Skin of body (tissue), 2 donors: ENCODE results near the gene FOXP1. TPM values are rescaled to one million over a fixed set of nuclear protein-coding genes. Genes with fewer than 3 reads are reported as not detected.
A peak's percentile ranks its signal among the peaks of the same experiment; 100 is the strongest.
"Not testable (repeated sequence)": the region's sequence is repeated elsewhere in the genome, so short reads cannot be mapped to it uniquely, and the experiment has no call there.

Source experiments
- DNase-seq: peaks from one replicate; lab custom pipeline; 2025; lab: John Stamatoyannopoulos, UW
- total RNA-seq: library from RNA; depleted of rRNA; stranded (reverse); fragments of >200 nt; gene quantifications from one replicate; pipeline ENCODE4 v1.2.3, GENCODE V29; 2014

The FOXP1 gene
- total RNA-seq, 1 donor from 2014 or later, result 56.7 TPM

- no peak for DNase-seq
These were observed 50.7 kb downstream of the FOXP1 start for GRCh38 chr3:71532639-71533395.

GRCh38 chr3:71530903-71531530, 52.5 kb downstream of the FOXP1 start:
- DNase-seq, result no peak

GRCh38 chr3:71528816-71529215, 54.7 kb downstream of the FOXP1 start:
- no peak for DNase-seq

DNA sequence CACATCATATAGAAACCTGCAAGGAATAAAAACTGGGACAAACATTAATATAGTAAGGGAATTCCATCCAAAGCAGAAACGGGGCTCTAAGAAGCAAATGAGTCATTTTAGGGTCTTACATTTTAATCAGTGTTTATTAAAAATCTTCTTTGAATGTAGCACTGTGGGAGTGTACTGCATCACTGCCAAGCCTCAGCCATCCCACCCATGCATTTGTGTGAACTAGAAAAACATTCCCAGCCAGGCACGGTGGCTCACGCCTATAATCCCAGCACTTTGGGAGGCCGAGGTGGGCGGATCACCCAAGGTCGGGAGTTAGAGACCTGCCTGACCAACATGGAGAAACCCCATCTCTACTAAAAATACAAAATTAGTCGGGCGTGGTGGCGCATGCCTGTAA, 57.1 kb downstream of the FOXP1 start:
- not testable (repeated sequence) for DNase-seq

DNA sequence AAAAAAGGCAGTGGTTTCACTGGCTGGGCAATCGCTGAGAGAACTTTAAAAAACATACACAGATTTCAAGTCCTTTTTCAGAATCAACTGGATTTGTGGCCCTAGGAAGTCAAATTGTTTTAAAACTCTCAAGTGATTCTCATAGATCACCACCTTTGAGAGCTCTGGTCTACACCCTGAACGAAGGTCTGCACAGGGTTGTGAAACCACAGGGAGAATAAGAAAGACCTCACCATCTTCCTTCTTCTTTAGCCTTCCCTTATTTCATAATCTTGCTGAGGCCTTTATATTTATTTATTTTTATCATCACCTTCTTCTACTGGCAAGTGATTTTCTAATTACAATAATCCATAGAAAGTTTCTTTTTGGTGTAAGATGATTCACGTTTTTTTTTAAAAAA, 58.1 kb downstream of the FOXP1 start:
- no peak for DNase-seq

- DNase-seq, result no peak
These were observed 58.9 kb downstream of the FOXP1 start for GRCh38 chr3:71524672-71525071.

DNA sequence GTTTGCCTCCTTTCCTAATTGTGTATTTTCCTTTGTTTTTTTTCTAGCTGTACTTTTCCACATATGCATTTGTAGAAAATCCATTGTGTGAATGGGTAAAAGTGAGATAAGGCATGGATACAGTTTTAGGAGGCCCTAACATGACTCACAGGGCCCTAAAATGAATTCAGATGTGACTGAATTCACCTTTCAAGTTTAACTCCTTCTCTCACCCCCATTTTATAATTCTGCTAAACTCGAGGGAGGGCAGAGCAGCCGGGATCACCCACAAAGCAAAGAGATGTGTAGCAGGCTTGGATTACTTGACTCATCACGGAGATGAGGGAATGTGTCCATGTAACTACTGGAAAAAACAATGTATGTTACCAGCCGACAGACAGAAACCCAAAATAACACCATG, 59.9 kb downstream of the FOXP1 start:
- DNase-seq, result no peak

DNA sequence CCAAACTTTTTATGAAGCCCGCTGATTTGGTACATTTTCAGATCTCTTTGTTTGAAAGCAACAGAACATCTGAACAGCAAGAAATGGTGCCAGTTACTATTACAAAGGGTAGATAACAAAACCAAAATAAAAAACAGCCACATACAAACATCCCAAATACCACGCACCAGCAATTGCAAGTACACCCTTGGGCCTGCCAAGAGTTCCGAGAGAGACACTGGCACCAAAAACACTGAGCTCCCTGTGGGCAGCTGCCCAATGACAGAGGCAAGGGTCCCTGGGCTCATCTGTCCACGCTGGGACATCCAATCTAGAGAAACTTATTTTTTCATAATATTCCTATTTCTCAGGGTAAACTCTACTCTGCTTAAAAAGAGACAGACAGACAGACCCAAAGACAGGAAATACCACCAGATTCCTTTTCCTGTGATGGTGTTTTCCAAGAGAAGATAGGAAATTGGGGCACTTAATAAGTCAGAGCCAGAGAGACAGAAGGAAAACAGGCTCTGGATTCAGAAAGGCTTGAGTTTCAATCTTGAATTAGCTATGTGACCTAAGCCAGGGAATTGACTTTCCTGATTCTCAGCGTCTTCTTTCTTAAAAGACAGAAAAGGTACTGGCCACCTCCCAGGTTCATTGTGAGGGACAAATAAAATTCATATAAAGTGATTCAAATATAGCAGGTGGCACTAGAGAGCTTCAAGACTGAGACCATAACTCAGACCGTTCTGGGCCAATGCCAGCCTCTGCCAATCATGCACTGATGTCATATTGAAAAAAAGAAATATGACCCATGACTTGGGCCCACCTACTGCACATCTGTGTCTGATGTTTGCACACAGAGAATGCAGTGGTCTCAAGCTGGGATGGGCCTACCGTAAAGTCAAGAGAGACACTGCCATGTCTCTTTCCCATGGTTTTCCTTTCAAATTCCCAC, 61.3 kb downstream of the FOXP1 start:
- DNase-seq, result no peak

- DNase-seq, result no peak
These were observed 62.5 kb downstream of the FOXP1 start for GRCh38 chr3:71521021-71521352.

GRCh38 chr3:71520161-71521020, 63.1 kb downstream of the FOXP1 start:
- peak; percentile 17 for DNase-seq

DNA sequence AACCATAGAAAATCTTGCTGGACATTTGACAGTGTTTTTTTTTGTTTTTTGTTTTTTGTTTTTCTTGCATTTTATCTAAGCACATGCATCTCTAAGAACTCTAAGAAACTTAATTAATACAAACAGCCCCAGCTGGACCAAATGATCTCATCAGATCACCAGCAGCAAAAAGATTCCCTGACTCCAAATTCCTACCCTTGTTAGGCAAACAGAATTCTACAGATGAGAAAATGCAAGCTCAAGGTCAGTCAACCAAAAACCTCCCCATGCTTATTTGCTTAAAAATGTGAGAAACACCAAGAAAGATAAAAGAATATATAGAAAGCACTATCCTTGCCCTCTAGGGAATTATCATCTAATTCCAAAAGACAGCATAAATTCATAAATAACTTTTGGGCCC, 65.4 kb downstream of the FOXP1 start:
- no peak for DNase-seq

DNA sequence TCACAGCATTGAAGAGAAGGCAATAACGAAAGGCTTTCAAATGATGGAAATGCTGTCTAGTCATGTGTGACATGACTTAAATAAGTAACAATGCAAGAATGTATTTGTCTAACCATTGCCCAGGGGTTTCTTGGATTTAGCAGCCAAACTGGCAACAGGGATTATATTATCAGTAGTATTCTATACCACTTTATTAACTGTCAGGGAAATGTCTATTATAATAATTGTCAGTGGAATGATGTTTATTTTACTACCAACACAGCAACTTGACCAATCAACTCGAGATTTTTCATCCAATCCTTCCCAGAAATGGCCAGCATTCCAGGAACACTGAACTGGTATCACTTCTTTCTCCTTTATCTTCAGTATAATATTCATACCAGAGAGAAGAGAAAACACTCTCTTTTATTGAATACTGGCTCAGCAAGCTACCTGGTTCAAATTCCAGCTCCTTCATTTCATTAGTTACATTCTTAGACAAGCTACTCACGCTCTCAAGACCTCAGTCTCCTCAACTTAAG, 66.2 kb downstream of the FOXP1 start:
- DNase-seq, result no peak

- DNase-seq, result no peak
These were observed 67.7 kb downstream of the FOXP1 start for GRCh38 chr3:71515636-71516365.

GRCh38 chr3:71514621-71515020, 68.9 kb downstream of the FOXP1 start:
- DNase-seq, result no peak

DNA sequence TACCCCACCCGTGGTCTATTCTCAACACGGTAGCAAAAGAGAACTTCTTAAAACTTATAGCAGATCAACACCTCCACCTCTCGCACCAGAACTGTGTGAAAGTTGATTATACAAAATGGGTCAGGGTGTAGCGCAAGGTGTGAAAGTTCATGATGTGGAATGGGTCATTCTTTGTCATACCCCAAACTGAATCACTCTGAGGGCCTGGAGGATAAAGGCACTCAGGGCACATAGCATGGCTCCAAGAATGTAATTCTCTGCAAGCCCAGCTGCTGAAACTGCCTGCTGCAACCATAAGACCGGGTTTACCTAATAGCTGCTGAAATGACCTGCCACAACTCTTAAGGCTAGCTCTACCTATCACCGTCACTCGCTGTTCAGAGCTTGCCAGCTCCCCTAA, 70.0 kb downstream of the FOXP1 start:
- DNase-seq, result no peak

DNA sequence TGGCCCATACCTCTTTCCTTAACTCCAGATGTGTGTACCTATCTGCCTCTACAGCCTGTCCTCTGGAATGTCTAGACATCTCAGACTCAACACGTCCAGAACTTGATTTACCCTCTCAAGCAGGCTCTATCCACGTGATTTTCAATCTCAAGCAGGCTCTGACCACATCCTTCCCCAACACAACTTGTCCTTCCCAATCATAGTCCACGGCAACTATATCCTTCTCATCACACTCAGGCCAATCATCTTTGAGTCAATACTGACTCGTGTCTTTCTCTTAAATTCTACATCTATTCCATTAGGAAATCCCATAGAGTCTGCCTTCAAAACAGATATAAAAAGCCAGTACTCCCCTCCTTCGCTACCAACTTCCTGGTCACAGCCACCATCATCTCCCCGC, 70.4 kb downstream of the FOXP1 start:
- DNase-seq, result no peak

- DNase-seq, result no peak
These were observed 71.0 kb downstream of the FOXP1 start for GRCh38 chr3:71512544-71512943.

DNA sequence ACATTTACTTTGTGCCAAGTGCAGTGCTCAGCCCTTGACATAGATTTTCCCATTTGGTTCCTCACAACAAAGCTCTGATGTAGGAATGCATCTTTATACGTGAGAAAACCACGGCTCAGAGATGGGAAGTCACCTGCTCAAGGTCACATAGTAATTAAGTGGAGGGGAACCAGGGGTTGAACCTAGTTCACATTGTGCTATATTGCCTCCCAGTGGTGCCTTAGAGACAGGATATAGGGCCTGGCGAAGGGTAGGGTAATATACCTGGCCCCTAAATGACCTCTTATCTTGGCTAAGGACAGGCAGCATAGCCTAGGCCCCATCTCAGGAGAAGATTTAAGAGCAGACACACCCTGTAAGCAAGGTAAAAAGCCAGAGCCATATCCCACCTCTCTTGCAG, 71.5 kb downstream of the FOXP1 start:
- no peak for DNase-seq

GRCh38 chr3:71511446-71511845, 72.1 kb downstream of the FOXP1 start:
- no peak for DNase-seq

DNA sequence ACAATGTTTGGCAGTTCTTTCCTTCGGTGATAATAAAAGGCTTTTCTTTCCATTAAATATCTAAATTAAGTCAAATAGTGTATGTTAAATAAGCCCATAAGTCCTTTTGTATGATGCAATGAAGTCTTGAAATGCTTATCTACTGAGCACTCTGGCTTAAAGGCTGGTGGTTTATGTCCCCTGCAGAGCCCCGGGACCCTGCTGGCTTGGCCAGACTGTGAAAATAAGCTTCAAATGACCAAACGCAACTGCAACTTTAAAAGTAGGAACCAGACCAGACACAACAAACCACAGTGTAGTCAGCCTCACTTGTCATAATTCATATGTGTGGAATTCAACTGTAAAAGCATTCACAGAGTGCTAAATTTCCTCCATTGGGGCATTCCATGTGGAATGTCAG, 72.5 kb downstream of the FOXP1 start:
- DNase-seq, result no peak
